A172 (cell line): ENCODE data around the gene RASA4. TPM values are rescaled to one million over a fixed set of nuclear protein-coding genes. Genes with fewer than 3 reads are reported as not detected.
"Not testable (repeated sequence)": the region's sequence is repeated elsewhere in the genome, so short reads cannot be mapped to it uniquely, and the experiment has no call there.

Source experiments
- DNase-seq: peaks from one replicate; pipeline ENCODE4 v3.0.0-alpha.2; 2015; ENCODE audit warnings: low spot score
- total RNA-seq: library from RNA; depleted of rRNA; stranded (reverse); fragments of >200 nt; shearing (Covaris generic); gene quantifications from 2 replicates; pipeline ENCODE4 v1.2.3, GENCODE V29; 2014; rRNA removed

RASA4 gene
- total RNA-seq, 1 experiment from 2014 or later = 15.8 TPM

GRCh38 chr7:102543596-102543995, 73.0 kb downstream of the RASA4 start, which contains the start of gene UPK3BL2:
UPK3BL2 (minus strand) TSS chr7:102543696; CDS start chr7:102543636, 60 bp downstream.
- DNase-seq = not testable (repeated sequence)

- not testable (repeated sequence) for DNase-seq
These were observed 73.8 kb downstream of the RASA4 start for GRCh38 chr7:102542771-102543170.

GRCh38 chr7:102542083-102542482, 74.5 kb downstream of the RASA4 start:
- DNase-seq = not testable (repeated sequence)

GRCh38 chr7:102540604-102541003, 76.0 kb downstream of the RASA4 start:
- not testable (repeated sequence) for DNase-seq

GRCh38 chr7:102535062-102535615, 81.4 kb downstream of the RASA4 start:
- not testable (repeated sequence) for DNase-seq

GRCh38 chr7:102532127-102532526, 84.4 kb downstream of the RASA4 start:
- DNase-seq = not testable (repeated sequence)

- not testable (repeated sequence) for DNase-seq
These were observed 85.0 kb downstream of the RASA4 start for GRCh38 chr7:102531583-102531982.

GRCh38 chr7:102527822-102528793, 88.4 kb downstream of the RASA4 start:
- not testable (repeated sequence) for DNase-seq

GRCh38 chr7:102527182-102527581, 89.4 kb downstream of the RASA4 start:
- DNase-seq = not testable (repeated sequence)

GRCh38 chr7:102524803-102525202, 91.8 kb downstream of the RASA4 start:
- not testable (repeated sequence) for DNase-seq

Other genes starting within 250 kb of the RASA4 start
- 27.1 and 33.5 TPM in 2 replicates for gene PRKRIP1, start 220.4 kb downstream of the RASA4 start, total RNA-seq
- 67.6 and 77.9 TPM in 2 replicates for gene ORAI2, start 183.2 kb downstream of the RASA4 start, total RNA-seq
- gene ALKBH4, start 151.9 kb downstream of the RASA4 start, total RNA-seq = 15.3 and 20.8 TPM in 2 replicates
- gene LRWD1, start 151.8 kb downstream of the RASA4 start, total RNA-seq = 43.6 and 52.0 TPM in 2 replicates
- 45.6 and 52.1 TPM in 2 replicates for gene POLR2J, start 137.8 kb downstream of the RASA4 start, total RNA-seq
- gene RASA4B, start 99.0 kb downstream of the RASA4 start, total RNA-seq = 0.07 and 3.9 TPM in 2 replicates
- gene UPK3BL2, start 73.1 kb downstream of the RASA4 start, total RNA-seq = 0.12 and 1.00 TPM in 2 replicates
- 0.10 TPM in 1 of 2 replicates, not detected in the other for gene SPDYE2, start 65.5 kb downstream of the RASA4 start, total RNA-seq
- gene POLR2J3, start 44.2 kb downstream of the RASA4 start, total RNA-seq = 8.6 and 14.1 TPM in 2 replicates
- 12.8 and 13.9 TPM in 2 replicates for gene UPK3BL1, start 26.0 kb upstream of the RASA4 start, total RNA-seq
- gene SPDYE2B, start 33.6 kb upstream of the RASA4 start, total RNA-seq = not detected in 2 replicates
- 2.4 and 2.8 TPM in 2 replicates for gene POLR2J2, start 54.9 kb upstream of the RASA4 start, total RNA-seq
- 12.1 and 12.5 TPM in 2 replicates for gene FAM185A, start 132.2 kb upstream of the RASA4 start, total RNA-seq